Measurements from ENCODE around the gene PACSIN2. TPM values are rescaled to one million over a fixed set of nuclear protein-coding genes. Genes with fewer than 3 reads are reported as not detected.

PACSIN2 gene
- total RNA-seq, 1 donor from 2014 or later, result 93.7 TPM

Other genes with a start within 250 kb of the PACSIN2 start
- gene ARFGAP3, start 157.9 kb downstream of the PACSIN2 start, total RNA-seq (ENCODE audit: unreplicated experiment), result 29.8 TPM
- gene TTLL1, start 74.2 kb upstream of the PACSIN2 start, total RNA-seq (ENCODE audit: unreplicated experiment), result 13.0 TPM
- gene BIK, start 95.6 kb upstream of the PACSIN2 start, total RNA-seq (ENCODE audit: unreplicated experiment), result 0.97 TPM
- gene MCAT, start 128.2 kb upstream of the PACSIN2 start, total RNA-seq (ENCODE audit: unreplicated experiment), result 10.3 TPM
- gene TSPO, start 136.4 kb upstream of the PACSIN2 start, total RNA-seq (ENCODE audit: unreplicated experiment), result 38.9 TPM
- gene TTLL12, start 172.0 kb upstream of the PACSIN2 start, total RNA-seq (ENCODE audit: unreplicated experiment), result 15.1 TPM

Data from endothelial cell (in vitro differentiated cells).